Endothelial cell of umbilical vein (primary cell): ENCODE results near the gene PRR5L. TPM values are rescaled to one million over a fixed set of nuclear protein-coding genes. Genes with fewer than 3 reads are reported as not detected.

ENCODE experiments used
- BruUV-seq: library from RNA; stranded (reverse); fragments of 400-500 nt; replicated peaks from 2 replicates; lab custom pipeline; 2021; lab: Mats Ljungman, UMichigan
- CTCF ChIA-PET: fragments of 300-600, 350-600 bp; sonication (Branson Sonifier 250); formaldehyde crosslinking; loops from one replicate; lab custom pipeline; 2021; ENCODE audit warnings: antibody characterized with exemption, inconsistent platforms; lab: Charles Lee
- POLR2A ChIA-PET: fragments of 300-600, 350-600 bp; sonication (Branson Sonifier 250); formaldehyde crosslinking; loops from one replicate; lab custom pipeline; 2021; ENCODE audit warnings: antibody characterized with exemption, inconsistent platforms; lab: Charles Lee
- DNase-seq: peaks from one replicate; pipeline ENCODE4 v3.0.0-alpha.2; 2011; ENCODE audit warnings: low read depth, low spot score
- FAIRE-seq: peaks from 2 replicates; lab custom pipeline; 2011; peaks lifted over from hg19 to GRCh38; lab: Jason Lieb, UNC
- H2AFZ ChIP-seq: 2 replicates; pipeline ENCODE4 v1.6.0; 2012; ENCODE audit warnings: low read depth, low read length, control low read depth, inconsistent platforms
- H3K27ac ChIP-seq: 2 replicates; pipeline ENCODE4 v1.5.1; 2011; ENCODE audit warnings: low read depth, mild to moderate bottlenecking, control low read depth, low read length, moderate library complexity; ENCODE audit not compliant: insufficient read depth
- H3K27me3 ChIP-seq, 2 experiments: 2 replicates each; pipeline versions ENCODE4 v1.6.0 to v1.6.1; 2011; ENCODE audit warnings: low read length in 2 of 2, mixed read lengths in 1 of 2; ENCODE audit not compliant: control insufficient read depth in 2 of 2, insufficient read depth in 2 of 2
- H3K36me3 ChIP-seq, 2 experiments: 2 replicates in 1 of 2; 3 replicates in 1 of 2; pipeline ENCODE4 v1.5.1; 2011; ENCODE audit warnings: low read length in 2 of 2, mild to moderate bottlenecking in 1 of 2, moderate library complexity in 1 of 2; ENCODE audit not compliant: control insufficient read depth in 2 of 2, insufficient read depth in 2 of 2; ENCODE audit errors: extremely low read depth in 1 of 2
- H3K4me1 ChIP-seq: 3 replicates; pipeline ENCODE4 v1.5.1; 2011; ENCODE audit warnings: mild to moderate bottlenecking, low read length; ENCODE audit not compliant: control insufficient read depth, insufficient read depth; ENCODE audit errors: extremely low read depth
- H3K4me2 ChIP-seq: 2 replicates; pipeline ENCODE4 v1.6.1; 2011; ENCODE audit warnings: low read length, control low read depth, mixed read lengths; ENCODE audit not compliant: insufficient read depth
- H3K4me3 ChIP-seq, 3 experiments: fragments of 200-600 bp in 1 of 3; sonication (generic), shearing (Covaris generic) in 1 of 3; replicated peaks in 1 of 3; 2 replicates each; pipeline ENCODE4 v1.5.1; 2011 to 2016; ENCODE audit warnings: control low read depth in 3 of 3, low read length in 3 of 3, mild to moderate bottlenecking in 2 of 3, inconsistent platforms in 1 of 3, low read depth in 1 of 3, moderate library complexity in 1 of 3; ENCODE audit not compliant: insufficient read depth in 1 of 3
- H3K79me2 ChIP-seq: 2 replicates; pipeline ENCODE4 v1.6.0; 2012; ENCODE audit warnings: low read length, inconsistent platforms; ENCODE audit not compliant: control insufficient read depth, insufficient read depth
- H3K9ac ChIP-seq: replicated peaks from 2 replicates; pipeline ENCODE3; 2011; ENCODE audit warnings: low read length, control low read depth; ENCODE audit not compliant: insufficient read depth; ENCODE audit errors: extremely low read depth
- H3K9me1 ChIP-seq: replicated peaks from 3 replicates; pipeline ENCODE4 v1.6.0; 2011; ENCODE audit warnings: mild to moderate bottlenecking, low read length; ENCODE audit not compliant: control insufficient read depth, insufficient read depth; ENCODE audit errors: extremely low read depth
- H3K9me3 ChIP-seq: replicated peaks from 2 replicates; pipeline ENCODE4 v1.5.1; 2012; ENCODE audit warnings: low read length, inconsistent platforms; ENCODE audit not compliant: control insufficient read depth, insufficient read depth
- H4K20me1 ChIP-seq: replicated peaks from 2 replicates; pipeline ENCODE3; 2011; ENCODE audit warnings: mild to moderate bottlenecking, low read length; ENCODE audit not compliant: control insufficient read depth, insufficient read depth; ENCODE audit errors: extremely low read depth
- CTCF ChIP-seq, 2 donors: IDR thresholded peaks; 1 replicate in 1 of 2; 2 replicates in 1 of 2; pipeline ENCODE4 v1.5.1; 2011; ENCODE audit warnings: low read length in 2 of 2, mild to moderate bottlenecking in 2 of 2, moderate library complexity in 2 of 2, control low read depth in 1 of 2, inconsistent platforms in 1 of 2, low read depth in 1 of 2; ENCODE audit not compliant: insufficient read depth in 1 of 2; ENCODE audit errors: extremely low read depth in 1 of 2
- EZH2 ChIP-seq: IDR thresholded peaks from 2 replicates; pipeline ENCODE4 v1.6.1; 2012; ENCODE audit warnings: borderline replicate concordance, low read depth, mild to moderate bottlenecking, moderate library complexity, low read length, inconsistent platforms; ENCODE audit not compliant: severe bottlenecking
- FOS ChIP-seq: IDR thresholded peaks from 2 replicates; pipeline ENCODE4 v1.6.1; 2011; ENCODE audit warnings: mild to moderate bottlenecking, low read length, moderate library complexity, borderline replicate concordance; ENCODE audit not compliant: insufficient read depth
- GATA2 ChIP-seq: IDR thresholded peaks from 2 replicates; pipeline ENCODE4 v1.7.0; 2011; ENCODE audit warnings: low read depth, mild to moderate bottlenecking, moderate library complexity, mixed read lengths, low read length; ENCODE audit not compliant: insufficient read length, insufficient read depth
- JUN ChIP-seq: IDR thresholded peaks from 2 replicates; pipeline ENCODE4 v1.6.1; 2011; ENCODE audit warnings: borderline replicate concordance, low read depth; ENCODE audit not compliant: insufficient read length, insufficient read depth
- MAX ChIP-seq: IDR thresholded peaks from 2 replicates; pipeline ENCODE4 v1.6.1; 2011; ENCODE audit not compliant: insufficient read depth, insufficient read length
- MYC ChIP-seq: IDR thresholded peaks from one replicate; pipeline ENCODE4 v1.6.1; 2011; ENCODE audit warnings: mild to moderate bottlenecking, low read depth, low read length
- POLR2A ChIP-seq: IDR thresholded peaks from 2 replicates; pipeline ENCODE4 v1.6.1; 2012; ENCODE audit warnings: low read depth, mild to moderate bottlenecking, control low read depth, low read length
- POLR2AphosphoS5 ChIP-seq: IDR thresholded peaks from 2 replicates; pipeline ENCODE4 v1.6.1; 2012; ENCODE audit warnings: low read depth, mild to moderate bottlenecking, control low read depth, low read length, moderate library complexity; ENCODE audit not compliant: insufficient read depth
- dilution Hi-C: fragments of 300-500 bp; cut with MboI; formaldehyde crosslinking; loops from one replicate; pipeline ENCODE4 v1.15.0; 2019; ENCODE audit warnings: low sequenced_read_pairs; ENCODE audit not compliant: extremely low pct_ligation_motif_present
- intact Hi-C: fragments of 100-400 bp; cut with micrococcal nuclease; formaldehyde crosslinking; loops from one replicate; pipeline ENCODE4 v1.10.0; 2022
- polyA plus RNA-seq, 4 experiments: library from polyadenylated mRNA; depleted of rRNA in 3 of 4; stranded (reverse) in 3 of 4; unstranded in 1 of 4; fragments of >200 nt; gene quantifications; 2 replicates each; pipeline versions ENCODE4 v1.2.1 to v1.2.3, GENCODE V29; 2011 to 2012; ENCODE audit warnings: missing spikeins in 1 of 4
- total RNA-seq: library from RNA; stranded (reverse); gene quantifications from 2 replicates; pipeline ENCODE4 v1.2.3, GENCODE V29; 2021

PRR5L gene
- total and polyA plus RNA-seq, 2 donors (not counting 3 experiments of a cell fraction or from before 2014, with no cell fraction given), result 2.5 to 6.1 TPM

DNA sequence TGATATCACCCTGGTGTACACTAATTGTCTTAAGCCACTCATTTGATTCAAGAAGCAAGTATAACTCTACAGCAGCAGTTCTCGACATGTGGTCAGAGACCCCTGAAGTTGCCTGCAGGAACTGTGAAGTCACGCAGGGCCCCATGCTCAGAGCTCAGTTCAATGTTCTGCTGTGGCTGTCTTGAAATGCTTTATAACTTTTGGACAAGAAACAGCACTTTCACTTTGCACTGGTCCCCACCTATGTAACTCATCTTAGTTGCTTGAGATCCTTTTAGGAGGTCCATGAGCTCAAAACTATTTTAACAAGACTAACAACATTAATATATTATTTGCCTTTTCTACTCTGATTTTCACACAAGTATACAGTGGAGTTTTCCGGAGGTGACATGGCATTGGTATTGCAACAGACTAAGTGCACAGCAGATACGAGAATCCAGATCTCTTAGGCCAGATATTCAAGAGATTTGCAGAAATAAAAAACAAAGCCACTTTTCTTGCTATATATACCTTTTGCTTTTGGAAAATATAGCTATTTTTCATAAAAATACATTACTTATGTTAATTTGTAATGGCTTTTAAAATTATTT, 64.8 kb downstream of the PRR5L start:
- peaks cover 16% of the 10 kb centered on the region for H3K4me1 ChIP-seq
- TF ChIP-seq GATA2 (no peak), FOS (no peak), MAX (no peak), POLR2A (no peak), JUN (no peak), POLR2AphosphoS5 (no peak)
- CTCF ChIA-PET, result interaction anchor here (1.4 kb wide), 1 partner anchor 12 kb away, joined by 4 read pairs; no protein-coding TSS in a partner anchor
- H3K4me2 ChIP-seq, result no peak overlapping the region
- FAIRE-seq (no peak), DNase-seq (no peak)
- H3K79me2 ChIP-seq, result no peaks in the 10 kb centered on the region
- no peak overlapping the region for H3K4me3 ChIP-seq
- POLR2A ChIA-PET, result no interaction called here
- intact Hi-C loops (loop anchor here (5.0 kb wide), 1 partner anchor 69 kb away; no protein-coding TSS in a partner anchor), dilution Hi-C loops (no loop called here)
- no peaks in the 10 kb centered on the region for H3K36me3 ChIP-seq
- no peaks in the 10 kb centered on the region for H4K20me1 ChIP-seq
- no peak overlapping the region for H3K27ac ChIP-seq
- H2AFZ ChIP-seq, result no peak overlapping the region
- no peak overlapping the region for H3K9ac ChIP-seq
- peaks cover 4 to 10% of the 10 kb centered on the region in 2 experiments for H3K27me3 ChIP-seq
- no TSS peak for BruUV-seq
- H3K9me1 ChIP-seq, result no peaks in the 10 kb centered on the region
- H3K9me3 ChIP-seq, result no peaks in the 10 kb centered on the region

- POLR2A ChIA-PET, result no interaction called here
- Histone ChIP-seq H4K20me1 (no peaks in the 10 kb centered on the region), H3K9me3 (no peaks in the 10 kb centered on the region), H3K9ac (no peak overlapping the region), H3K4me1 (peaks cover 16% of the 10 kb centered on the region), H2AFZ (no peak overlapping the region), H3K4me2 (no peak overlapping the region), H3K27ac (no peak overlapping the region), H3K4me3 (no peak overlapping the region), H3K9me1 (no peaks in the 10 kb centered on the region), H3K36me3 (no peaks in the 10 kb centered on the region), H3K79me2 (no peaks in the 10 kb centered on the region), H3K27me3 (peaks cover 4 to 8% of the 10 kb centered on the region in 2 experiments)
- no peak for DNase-seq
- intact Hi-C loops, result loop anchor here (5.0 kb wide), 1 partner anchor 69 kb away; no protein-coding TSS in a partner anchor
- dilution Hi-C loops, result no loop called here
- no TSS peak for BruUV-seq
- FAIRE-seq, result no peak
- CTCF ChIA-PET, result interaction anchor here (1.4 kb wide), 1 partner anchor 12 kb away, joined by 4 read pairs; no protein-coding TSS in a partner anchor
- TF ChIP-seq MYC (no peak), MAX (no peak), POLR2AphosphoS5 (no peak), EZH2 (no peak), JUN (no peak), FOS (no peak), POLR2A (no peak), CTCF (IDR thresholded peaks at IDR 0.05; ENCODE audit: extremely low read depth in 1 of 2, insufficient read depth in 1 of 2, low read depth in 1 of 2, low read length in 2 of 2) (no peak)
Observed at GRCh38 chr11:36361472-36361871, 65.4 kb downstream of the PRR5L start.
